Panc1 (cell line): Measurements from ENCODE around the gene CRB2. TPM values are rescaled to one million over a fixed set of nuclear protein-coding genes. Genes with fewer than 3 reads are reported as not detected.

Experiments used
- ATAC-seq: fragments of 200-7000 bp; cut with Tn5 transposase; 2 replicates; pipeline ENCODE4 v1.9.1; 2020; ENCODE audit warnings: mild to moderate bottlenecking, moderate library complexity
- BruUV-seq: library from RNA; stranded (reverse); fragments of 400-500 nt; replicated peaks from 2 replicates; lab custom pipeline; 2021; lab: Mats Ljungman, UMichigan
- CTCF ChIA-PET: fragments of 300-600 bp; sonication (Branson Sonifier 250); formaldehyde crosslinking; loops from one replicate; lab custom pipeline; 2022; ENCODE audit warnings: antibody characterized with exemption; lab: Charles Lee
- POLR2A ChIA-PET: fragments of 300-600 bp; sonication (Branson Sonifier 250); formaldehyde crosslinking; loops from one replicate; lab custom pipeline; 2022; ENCODE audit warnings: antibody characterized with exemption; lab: Charles Lee
- DNase-seq: peaks from one replicate; pipeline ENCODE4 v3.0.0-alpha.2; 2010; ENCODE audit warnings: low read depth, low spot score
- H3K27ac ChIP-seq: 2 replicates; pipeline ENCODE4 v1.5.1; 2011; ENCODE audit warnings: mild to moderate bottlenecking, low read length, inconsistent platforms
- H3K27me3 ChIP-seq: fragments of 200-500 bp; sonication (Bioruptor generic); 2 replicates; pipeline ENCODE4 v1.6.0; 2014; ENCODE audit warnings: low read length, inconsistent platforms; ENCODE audit not compliant: control insufficient read depth, insufficient read depth
- H3K36me3 ChIP-seq: fragments of 200-500 bp; sonication (Bioruptor generic); 2 replicates; pipeline ENCODE4 v1.5.1; 2014; ENCODE audit warnings: inconsistent platforms, mild to moderate bottlenecking, low read length, moderate library complexity; ENCODE audit not compliant: control insufficient read depth, insufficient read depth
- H3K4me1 ChIP-seq: 2 replicates; pipeline ENCODE4 v1.5.1; 2011; ENCODE audit warnings: inconsistent platforms, mild to moderate bottlenecking, low read length, moderate library complexity; ENCODE audit not compliant: control insufficient read depth, insufficient read depth
- H3K4me3 ChIP-seq, 2 experiments: 2 replicates each; pipeline ENCODE4 v1.5.1; 2011 to 2012; ENCODE audit warnings: low read depth in 2 of 2, low read length in 2 of 2, mild to moderate bottlenecking in 2 of 2, inconsistent platforms in 1 of 2, moderate library complexity in 1 of 2
- H3K9me3 ChIP-seq: fragments of 200-500 bp; sonication (Bioruptor generic); 2 replicates; pipeline ENCODE4 v1.5.1; 2014; ENCODE audit warnings: low read depth, mild to moderate bottlenecking, inconsistent platforms, low read length, moderate library complexity; ENCODE audit not compliant: control insufficient read depth, insufficient read depth
- POLR2AphosphoS5 ChIP-seq: IDR thresholded peaks from 2 replicates; pipeline ENCODE4 v1.6.1; 2012; ENCODE audit warnings: mild to moderate bottlenecking, low read depth, low read length, moderate library complexity
- SIN3A ChIP-seq: IDR thresholded peaks from 2 replicates; pipeline ENCODE4 v1.6.1; 2012; ENCODE audit warnings: low read depth, mild to moderate bottlenecking, low read length, moderate library complexity, borderline replicate concordance; ENCODE audit not compliant: insufficient read depth
- TCF7L2 ChIP-seq: IDR thresholded peaks from 2 replicates; pipeline ENCODE4 v1.6.1; 2011; ENCODE audit warnings: mild to moderate bottlenecking, low read depth, low read length, inconsistent platforms
- in situ Hi-C: cut with HindIII; loops from 2 replicates; pipeline ENCODE4 v1.10.0; 2016; ENCODE audit warnings: low sequenced_read_pairs, low pct_unique_long_range_greater_than_20kb
- intact Hi-C: fragments of 100-400 bp; cut with micrococcal nuclease; formaldehyde crosslinking; loops from one replicate; pipeline ENCODE4 v1.10.0; 2022; ENCODE audit not compliant: unreplicated experiment
- total RNA-seq: library from RNA; stranded (reverse); gene quantifications from one replicate; pipeline ENCODE4 v1.2.1, GENCODE V29; 2021; ENCODE audit not compliant: unreplicated experiment
- TF ChIP-seq, protein P1 (sequence below): fragments of 450-650 bp; IDR thresholded peaks from 2 replicates; pipeline ENCODE4 v1.5.1; 2017; ENCODE audit warnings: mild to moderate bottlenecking
- TF ChIP-seq, protein P2 (sequence below), 2 experiments: IDR thresholded peaks; 2 replicates each; pipeline ENCODE4 v1.6.1; 2011 to 2012; ENCODE audit warnings: low read depth in 2 of 2, control low read depth in 1 of 2, low read length in 1 of 2, mild to moderate bottlenecking in 1 of 2, moderate library complexity in 1 of 2; ENCODE audit not compliant: insufficient read depth in 1 of 2

The CRB2 gene
- total RNA-seq, 1 experiment from 2014 or later = 0.05 TPM

GRCh38 chr9:123418052-123418430 lies 62.0 kb downstream of the CRB2 start:
- ATAC-seq (no peak), DNase-seq (no peak)
- no peak overlapping the region for H3K4me3 ChIP-seq
- TF ChIP-seq, protein P1, sequence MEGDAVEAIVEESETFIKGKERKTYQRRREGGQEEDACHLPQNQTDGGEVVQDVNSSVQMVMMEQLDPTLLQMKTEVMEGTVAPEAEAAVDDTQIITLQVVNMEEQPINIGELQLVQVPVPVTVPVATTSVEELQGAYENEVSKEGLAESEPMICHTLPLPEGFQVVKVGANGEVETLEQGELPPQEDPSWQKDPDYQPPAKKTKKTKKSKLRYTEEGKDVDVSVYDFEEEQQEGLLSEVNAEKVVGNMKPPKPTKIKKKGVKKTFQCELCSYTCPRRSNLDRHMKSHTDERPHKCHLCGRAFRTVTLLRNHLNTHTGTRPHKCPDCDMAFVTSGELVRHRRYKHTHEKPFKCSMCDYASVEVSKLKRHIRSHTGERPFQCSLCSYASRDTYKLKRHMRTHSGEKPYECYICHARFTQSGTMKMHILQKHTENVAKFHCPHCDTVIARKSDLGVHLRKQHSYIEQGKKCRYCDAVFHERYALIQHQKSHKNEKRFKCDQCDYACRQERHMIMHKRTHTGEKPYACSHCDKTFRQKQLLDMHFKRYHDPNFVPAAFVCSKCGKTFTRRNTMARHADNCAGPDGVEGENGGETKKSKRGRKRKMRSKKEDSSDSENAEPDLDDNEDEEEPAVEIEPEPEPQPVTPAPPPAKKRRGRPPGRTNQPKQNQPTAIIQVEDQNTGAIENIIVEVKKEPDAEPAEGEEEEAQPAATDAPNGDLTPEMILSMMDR = no peak
- TF ChIP-seq SIN3A (no peak), POLR2AphosphoS5 (no peak), TCF7L2 (no peak)
- TF ChIP-seq, protein P2, sequence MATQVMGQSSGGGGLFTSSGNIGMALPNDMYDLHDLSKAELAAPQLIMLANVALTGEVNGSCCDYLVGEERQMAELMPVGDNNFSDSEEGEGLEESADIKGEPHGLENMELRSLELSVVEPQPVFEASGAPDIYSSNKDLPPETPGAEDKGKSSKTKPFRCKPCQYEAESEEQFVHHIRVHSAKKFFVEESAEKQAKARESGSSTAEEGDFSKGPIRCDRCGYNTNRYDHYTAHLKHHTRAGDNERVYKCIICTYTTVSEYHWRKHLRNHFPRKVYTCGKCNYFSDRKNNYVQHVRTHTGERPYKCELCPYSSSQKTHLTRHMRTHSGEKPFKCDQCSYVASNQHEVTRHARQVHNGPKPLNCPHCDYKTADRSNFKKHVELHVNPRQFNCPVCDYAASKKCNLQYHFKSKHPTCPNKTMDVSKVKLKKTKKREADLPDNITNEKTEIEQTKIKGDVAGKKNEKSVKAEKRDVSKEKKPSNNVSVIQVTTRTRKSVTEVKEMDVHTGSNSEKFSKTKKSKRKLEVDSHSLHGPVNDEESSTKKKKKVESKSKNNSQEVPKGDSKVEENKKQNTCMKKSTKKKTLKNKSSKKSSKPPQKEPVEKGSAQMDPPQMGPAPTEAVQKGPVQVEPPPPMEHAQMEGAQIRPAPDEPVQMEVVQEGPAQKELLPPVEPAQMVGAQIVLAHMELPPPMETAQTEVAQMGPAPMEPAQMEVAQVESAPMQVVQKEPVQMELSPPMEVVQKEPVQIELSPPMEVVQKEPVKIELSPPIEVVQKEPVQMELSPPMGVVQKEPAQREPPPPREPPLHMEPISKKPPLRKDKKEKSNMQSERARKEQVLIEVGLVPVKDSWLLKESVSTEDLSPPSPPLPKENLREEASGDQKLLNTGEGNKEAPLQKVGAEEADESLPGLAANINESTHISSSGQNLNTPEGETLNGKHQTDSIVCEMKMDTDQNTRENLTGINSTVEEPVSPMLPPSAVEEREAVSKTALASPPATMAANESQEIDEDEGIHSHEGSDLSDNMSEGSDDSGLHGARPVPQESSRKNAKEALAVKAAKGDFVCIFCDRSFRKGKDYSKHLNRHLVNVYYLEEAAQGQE (IDR thresholded peaks at IDR 0.05; ENCODE audit: insufficient read depth in 1 of 2, low read depth in 2 of 2, low read length in 1 of 2) = no peak
- H3K27me3 ChIP-seq = no peaks in the 10 kb centered on the region
- H3K4me1 ChIP-seq = no peaks in the 10 kb centered on the region
- intact Hi-C loops = no loop called here
- BruUV-seq = no TSS peak
- no peaks in the 10 kb centered on the region for H3K9me3 ChIP-seq
- ChIA-PET POLR2A (no interaction called here), CTCF (no interaction called here)
- no peaks in the 10 kb centered on the region for H3K36me3 ChIP-seq
- no peak overlapping the region for H3K27ac ChIP-seq
- in situ Hi-C loops = no loop called here

- no peak for ATAC-seq
Observed at GRCh38 chr9:123418506-123418905, 62.5 kb downstream of the CRB2 start.

More at GRCh38 chr9:123418506-123418905, 62.5 kb downstream of the CRB2 start:
- BruUV-seq = no TSS peak
- in situ Hi-C loops (no loop called here), intact Hi-C loops (no loop called here)
- TF ChIP-seq, protein P1 = no peak
- TF ChIP-seq TCF7L2 (no peak), POLR2AphosphoS5 (no peak), SIN3A (no peak)
- TF ChIP-seq, protein P2 (IDR thresholded peaks at IDR 0.05; ENCODE audit: insufficient read depth in 1 of 2, low read depth in 2 of 2, low read length in 1 of 2) = no peak
- ChIA-PET POLR2A (no interaction called here), CTCF (no interaction called here)
- Histone ChIP-seq H3K36me3 (no peaks in the 10 kb centered on the region), H3K4me1 (no peaks in the 10 kb centered on the region), H3K27ac (no peak overlapping the region), H3K9me3 (no peaks in the 10 kb centered on the region), H3K4me3 (no peak overlapping the region), H3K27me3 (no peaks in the 10 kb centered on the region)
- no peak for DNase-seq
